H1 (cell line): Measurements from ENCODE around the gene SLC44A1. TPM values are rescaled to one million over a fixed set of nuclear protein-coding genes. Genes with fewer than 3 reads are reported as not detected.

Source experiments
- CTCF ChIP-seq, 3 experiments: IDR thresholded peaks; 1 replicate in 2 of 3; 2 replicates in 1 of 3; pipeline versions ENCODE4 v1.5.1 to v1.6.1; 2011; ENCODE audit warnings: low read length in 3 of 3, mild to moderate bottlenecking in 3 of 3, inconsistent platforms in 2 of 3, low read depth in 1 of 3, moderate library complexity in 1 of 3; ENCODE audit not compliant: insufficient read depth in 1 of 3; ENCODE audit errors: control extremely low read depth in 1 of 3
- KDM4A ChIP-seq: IDR thresholded peaks from one replicate; pipeline ENCODE4 v1.7.1; 2012; ENCODE audit warnings: low read depth, mild to moderate bottlenecking, moderate library complexity, low read length, inconsistent platforms; ENCODE audit not compliant: severe bottlenecking
- MAFK ChIP-seq: IDR thresholded peaks from 2 replicates; pipeline ENCODE4 v1.6.1; 2012; ENCODE audit warnings: low read depth, mild to moderate bottlenecking, improper control_type of control experiment, low read length
- NRF1 ChIP-seq: IDR thresholded peaks from 2 replicates; pipeline ENCODE4 v1.6.1; 2011; ENCODE audit warnings: mild to moderate bottlenecking, low read depth, low read length, improper control_type of control experiment
- SP4 ChIP-seq: IDR thresholded peaks from 2 replicates; pipeline ENCODE4 v1.6.1; 2012; ENCODE audit warnings: low read length, inconsistent platforms
- SUZ12 ChIP-seq: fragments of 200-600 bp; sonication (generic); IDR thresholded peaks from 2 replicates; pipeline ENCODE4 v1.6.1; 2012; ENCODE audit warnings: mild to moderate bottlenecking, inconsistent platforms, low read length, moderate library complexity, mixed read lengths
- TAF1 ChIP-seq: IDR thresholded peaks from 2 replicates; pipeline ENCODE4 v1.6.1; 2011; ENCODE audit warnings: mild to moderate bottlenecking, low read depth, low read length
- polyA plus RNA-seq, 7 experiments: library from polyadenylated mRNA; depleted of rRNA in 3 of 7; stranded (reverse) in 5 of 7; unstranded in 2 of 7; fragments of >200 nt in 5 of 7; fragments of 200-250 nt in 2 of 7; gene quantifications; 1 replicate in 5 of 7; 2 replicates in 1 of 7; 4 replicates in 1 of 7; pipeline versions ENCODE4 v1.2.1 to v1.2.3, GENCODE V29; 2011 to 2013; ENCODE audit warnings: missing spikeins in 2 of 7, mixed read lengths in 2 of 7
- total RNA-seq: library from RNA; stranded (reverse); fragmentation: NEBNext Ultra II Directional; extraction: Animal tissue kit (Norgen Biotek cat#: 25700); gene quantifications from 2 replicates; pipeline ENCODE4 v1.2.1, GENCODE V29; 2021
- TF ChIP-seq, protein P1 (sequence below): fragments of 300-600 bp; sonication (generic); IDR thresholded peaks from 2 replicates; pipeline ENCODE4 v1.7.1; 2012; ENCODE audit warnings: low read length, moderate library complexity, mild to moderate bottlenecking, inconsistent platforms; ENCODE audit not compliant: insufficient replicate concordance
- TF ChIP-seq, protein P2 (sequence below): IDR thresholded peaks from 2 replicates; pipeline ENCODE4 v1.6.1; 2011; ENCODE audit warnings: low read depth, mild to moderate bottlenecking, low read length; ENCODE audit not compliant: insufficient read depth

Gene SLC44A1
- total and polyA plus RNA-seq, 2 of the 8 experiments (the other 6 are each of a cell fraction or from before 2014, with no cell fraction given), result 30.5 to 71.2 TPM

DNA sequence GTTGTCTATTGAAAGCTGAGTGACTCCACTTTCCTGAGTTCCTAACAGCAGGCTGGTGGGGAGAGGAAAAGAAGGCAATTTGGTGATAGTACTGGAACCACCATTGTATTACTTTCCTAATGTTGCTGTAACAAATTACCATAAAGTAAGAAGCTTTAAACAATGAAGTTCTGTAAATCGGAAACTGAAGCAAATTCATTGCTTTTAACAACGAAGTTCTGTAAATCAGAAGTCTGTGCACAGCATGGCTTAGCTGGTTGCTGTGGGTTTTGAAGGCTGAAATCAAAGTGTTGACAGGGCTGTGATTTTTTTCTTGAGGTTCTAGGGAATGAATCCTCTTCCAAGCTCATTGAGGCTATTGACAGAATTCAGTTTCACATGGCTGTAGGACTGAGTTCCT lies 72.3 kb downstream of the SLC44A1 start (continued):
- TF ChIP-seq, protein P1, sequence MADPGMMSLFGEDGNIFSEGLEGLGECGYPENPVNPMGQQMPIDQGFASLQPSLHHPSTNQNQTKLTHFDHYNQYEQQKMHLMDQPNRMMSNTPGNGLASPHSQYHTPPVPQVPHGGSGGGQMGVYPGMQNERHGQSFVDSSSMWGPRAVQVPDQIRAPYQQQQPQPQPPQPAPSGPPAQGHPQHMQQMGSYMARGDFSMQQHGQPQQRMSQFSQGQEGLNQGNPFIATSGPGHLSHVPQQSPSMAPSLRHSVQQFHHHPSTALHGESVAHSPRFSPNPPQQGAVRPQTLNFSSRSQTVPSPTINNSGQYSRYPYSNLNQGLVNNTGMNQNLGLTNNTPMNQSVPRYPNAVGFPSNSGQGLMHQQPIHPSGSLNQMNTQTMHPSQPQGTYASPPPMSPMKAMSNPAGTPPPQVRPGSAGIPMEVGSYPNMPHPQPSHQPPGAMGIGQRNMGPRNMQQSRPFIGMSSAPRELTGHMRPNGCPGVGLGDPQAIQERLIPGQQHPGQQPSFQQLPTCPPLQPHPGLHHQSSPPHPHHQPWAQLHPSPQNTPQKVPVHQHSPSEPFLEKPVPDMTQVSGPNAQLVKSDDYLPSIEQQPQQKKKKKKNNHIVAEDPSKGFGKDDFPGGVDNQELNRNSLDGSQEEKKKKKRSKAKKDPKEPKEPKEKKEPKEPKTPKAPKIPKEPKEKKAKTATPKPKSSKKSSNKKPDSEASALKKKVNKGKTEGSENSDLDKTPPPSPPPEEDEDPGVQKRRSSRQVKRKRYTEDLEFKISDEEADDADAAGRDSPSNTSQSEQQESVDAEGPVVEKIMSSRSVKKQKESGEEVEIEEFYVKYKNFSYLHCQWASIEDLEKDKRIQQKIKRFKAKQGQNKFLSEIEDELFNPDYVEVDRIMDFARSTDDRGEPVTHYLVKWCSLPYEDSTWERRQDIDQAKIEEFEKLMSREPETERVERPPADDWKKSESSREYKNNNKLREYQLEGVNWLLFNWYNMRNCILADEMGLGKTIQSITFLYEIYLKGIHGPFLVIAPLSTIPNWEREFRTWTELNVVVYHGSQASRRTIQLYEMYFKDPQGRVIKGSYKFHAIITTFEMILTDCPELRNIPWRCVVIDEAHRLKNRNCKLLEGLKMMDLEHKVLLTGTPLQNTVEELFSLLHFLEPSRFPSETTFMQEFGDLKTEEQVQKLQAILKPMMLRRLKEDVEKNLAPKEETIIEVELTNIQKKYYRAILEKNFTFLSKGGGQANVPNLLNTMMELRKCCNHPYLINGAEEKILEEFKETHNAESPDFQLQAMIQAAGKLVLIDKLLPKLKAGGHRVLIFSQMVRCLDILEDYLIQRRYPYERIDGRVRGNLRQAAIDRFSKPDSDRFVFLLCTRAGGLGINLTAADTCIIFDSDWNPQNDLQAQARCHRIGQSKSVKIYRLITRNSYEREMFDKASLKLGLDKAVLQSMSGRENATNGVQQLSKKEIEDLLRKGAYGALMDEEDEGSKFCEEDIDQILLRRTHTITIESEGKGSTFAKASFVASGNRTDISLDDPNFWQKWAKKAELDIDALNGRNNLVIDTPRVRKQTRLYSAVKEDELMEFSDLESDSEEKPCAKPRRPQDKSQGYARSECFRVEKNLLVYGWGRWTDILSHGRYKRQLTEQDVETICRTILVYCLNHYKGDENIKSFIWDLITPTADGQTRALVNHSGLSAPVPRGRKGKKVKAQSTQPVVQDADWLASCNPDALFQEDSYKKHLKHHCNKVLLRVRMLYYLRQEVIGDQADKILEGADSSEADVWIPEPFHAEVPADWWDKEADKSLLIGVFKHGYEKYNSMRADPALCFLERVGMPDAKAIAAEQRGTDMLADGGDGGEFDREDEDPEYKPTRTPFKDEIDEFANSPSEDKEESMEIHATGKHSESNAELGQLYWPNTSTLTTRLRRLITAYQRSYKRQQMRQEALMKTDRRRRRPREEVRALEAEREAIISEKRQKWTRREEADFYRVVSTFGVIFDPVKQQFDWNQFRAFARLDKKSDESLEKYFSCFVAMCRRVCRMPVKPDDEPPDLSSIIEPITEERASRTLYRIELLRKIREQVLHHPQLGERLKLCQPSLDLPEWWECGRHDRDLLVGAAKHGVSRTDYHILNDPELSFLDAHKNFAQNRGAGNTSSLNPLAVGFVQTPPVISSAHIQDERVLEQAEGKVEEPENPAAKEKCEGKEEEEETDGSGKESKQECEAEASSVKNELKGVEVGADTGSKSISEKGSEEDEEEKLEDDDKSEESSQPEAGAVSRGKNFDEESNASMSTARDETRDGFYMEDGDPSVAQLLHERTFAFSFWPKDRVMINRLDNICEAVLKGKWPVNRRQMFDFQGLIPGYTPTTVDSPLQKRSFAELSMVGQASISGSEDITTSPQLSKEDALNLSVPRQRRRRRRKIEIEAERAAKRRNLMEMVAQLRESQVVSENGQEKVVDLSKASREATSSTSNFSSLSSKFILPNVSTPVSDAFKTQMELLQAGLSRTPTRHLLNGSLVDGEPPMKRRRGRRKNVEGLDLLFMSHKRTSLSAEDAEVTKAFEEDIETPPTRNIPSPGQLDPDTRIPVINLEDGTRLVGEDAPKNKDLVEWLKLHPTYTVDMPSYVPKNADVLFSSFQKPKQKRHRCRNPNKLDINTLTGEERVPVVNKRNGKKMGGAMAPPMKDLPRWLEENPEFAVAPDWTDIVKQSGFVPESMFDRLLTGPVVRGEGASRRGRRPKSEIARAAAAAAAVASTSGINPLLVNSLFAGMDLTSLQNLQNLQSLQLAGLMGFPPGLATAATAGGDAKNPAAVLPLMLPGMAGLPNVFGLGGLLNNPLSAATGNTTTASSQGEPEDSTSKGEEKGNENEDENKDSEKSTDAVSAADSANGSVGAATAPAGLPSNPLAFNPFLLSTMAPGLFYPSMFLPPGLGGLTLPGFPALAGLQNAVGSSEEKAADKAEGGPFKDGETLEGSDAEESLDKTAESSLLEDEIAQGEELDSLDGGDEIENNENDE, result no peak
- TF ChIP-seq NRF1 (no peak), SP4 (no peak), TAF1 (no peak), KDM4A (no peak), MAFK (no peak), CTCF (IDR thresholded peaks at IDR 0.05; ENCODE audit: control extremely low read depth in 1 of 3, insufficient read depth in 1 of 3, low read depth in 1 of 3, low read length in 3 of 3) (no peak), SUZ12 (no peak)
- TF ChIP-seq, protein P2, sequence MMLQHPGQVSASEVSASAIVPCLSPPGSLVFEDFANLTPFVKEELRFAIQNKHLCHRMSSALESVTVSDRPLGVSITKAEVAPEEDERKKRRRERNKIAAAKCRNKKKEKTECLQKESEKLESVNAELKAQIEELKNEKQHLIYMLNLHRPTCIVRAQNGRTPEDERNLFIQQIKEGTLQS, result no peak
